HG03064 (cell line): ENCODE measurements around the gene TMEM121B.
A peak's percentile ranks its signal among the peaks of the same experiment; 100 is the strongest.

Source experiments
- ATAC-seq: cut with Tn5 transposase; IDR thresholded peaks from one replicate; pipeline ENCODE4 v1.9.1; 2021; ENCODE audit warnings: low read depth; ENCODE audit not compliant: unreplicated experiment

The TMEM121B gene

DNA sequence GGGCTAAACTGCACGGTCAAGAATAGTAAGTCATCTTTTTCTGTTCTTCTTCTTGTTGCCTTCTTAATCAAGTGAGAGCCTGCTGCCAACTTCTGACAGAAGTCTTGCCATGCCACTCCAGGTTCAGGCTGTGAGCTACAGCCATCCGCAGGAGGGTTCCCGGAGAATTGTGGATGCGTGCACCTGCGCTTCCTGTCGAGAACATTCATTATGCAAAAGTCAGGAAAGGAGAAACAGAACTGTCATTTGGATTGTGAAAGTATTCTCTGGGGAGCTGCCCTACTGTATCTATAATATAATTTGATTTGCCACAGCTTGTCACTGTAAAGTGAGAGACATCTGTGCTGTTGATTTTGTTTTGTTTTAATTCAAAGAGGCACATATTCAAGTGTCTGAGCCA lies 24.1 kb downstream of the TMEM121B start:
- ATAC-seq: no peak

DNA sequence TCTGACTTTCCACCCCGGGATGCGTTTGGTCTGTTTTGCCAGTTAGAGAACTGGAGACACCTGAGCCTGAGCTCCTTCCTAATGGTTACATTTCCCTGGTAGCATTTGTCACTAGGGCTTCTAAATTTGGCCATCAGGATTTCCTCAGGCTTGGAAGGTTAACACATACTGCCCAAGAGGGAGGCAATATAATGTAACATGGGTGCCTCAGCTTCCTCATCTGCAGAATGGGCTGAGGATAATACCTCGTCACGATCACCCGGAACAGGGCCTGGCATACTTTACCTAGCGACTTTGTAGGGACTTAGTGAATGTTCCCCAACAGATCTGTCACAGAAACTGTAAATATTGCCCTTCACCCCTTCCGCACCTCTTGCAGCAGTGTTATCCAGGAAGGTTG lies 25.1 kb downstream of the TMEM121B start:
- ATAC-seq: no peak

DNA sequence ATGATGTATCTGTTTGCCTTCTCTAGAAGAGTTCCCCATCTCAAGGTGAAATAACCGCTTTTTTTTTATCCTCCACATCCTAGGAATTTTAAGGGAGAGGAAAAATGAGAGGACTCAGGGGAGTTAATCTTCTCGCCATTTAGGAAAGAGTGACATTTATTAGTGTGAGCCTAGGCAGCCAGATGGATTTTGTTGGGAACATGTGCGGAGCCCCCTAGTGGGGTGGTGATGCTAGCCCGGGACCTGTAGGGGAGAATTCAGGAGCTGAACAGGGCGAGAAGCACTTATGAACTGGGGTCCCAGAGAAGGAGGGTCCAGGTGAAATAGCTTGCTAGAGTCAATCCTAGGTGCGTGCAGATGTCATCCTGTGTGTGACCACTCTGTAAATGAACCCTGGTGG lies 25.6 kb downstream of the TMEM121B start:
- ATAC-seq: no peak

DNA sequence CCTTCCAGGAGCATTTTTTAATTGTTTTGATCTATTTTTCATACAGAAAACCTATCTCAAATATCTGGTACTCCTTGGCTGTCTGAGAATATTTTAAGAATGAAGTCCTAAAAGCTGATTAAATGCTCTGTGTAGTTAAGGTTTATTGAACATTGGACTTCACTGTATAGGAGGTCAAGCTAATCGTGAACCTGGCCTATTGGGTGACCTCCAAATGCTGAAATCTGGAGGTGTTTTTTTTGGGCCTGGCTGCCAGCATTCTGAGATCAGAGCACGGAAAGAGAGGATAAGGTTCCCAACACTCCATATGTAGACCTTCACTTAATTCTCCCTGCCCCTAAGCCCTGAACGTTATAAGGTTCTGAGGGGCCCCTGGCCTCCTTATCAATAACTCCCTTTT lies 28.1 kb downstream of the TMEM121B start:
- no peak for ATAC-seq

DNA sequence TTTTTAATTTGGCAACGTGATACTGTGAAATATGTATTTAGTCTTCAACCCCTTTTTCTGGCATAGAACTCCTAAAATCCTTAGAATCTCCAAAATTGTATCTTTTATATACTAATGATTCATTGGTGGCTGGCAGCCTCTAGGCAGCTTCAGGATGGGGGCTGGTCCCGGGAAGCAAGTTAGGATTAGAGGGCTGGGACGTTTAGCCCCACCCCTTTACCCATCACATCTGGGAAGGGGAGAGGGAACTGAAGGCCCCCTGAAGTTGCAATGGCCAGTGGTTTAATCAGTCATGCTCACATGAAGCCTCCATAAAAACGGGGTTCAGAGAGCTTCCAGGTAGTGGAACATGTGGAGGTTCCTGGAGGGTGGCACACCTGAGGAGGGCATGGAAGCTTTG lies 29.3 kb downstream of the TMEM121B start:
- no peak for ATAC-seq

DNA sequence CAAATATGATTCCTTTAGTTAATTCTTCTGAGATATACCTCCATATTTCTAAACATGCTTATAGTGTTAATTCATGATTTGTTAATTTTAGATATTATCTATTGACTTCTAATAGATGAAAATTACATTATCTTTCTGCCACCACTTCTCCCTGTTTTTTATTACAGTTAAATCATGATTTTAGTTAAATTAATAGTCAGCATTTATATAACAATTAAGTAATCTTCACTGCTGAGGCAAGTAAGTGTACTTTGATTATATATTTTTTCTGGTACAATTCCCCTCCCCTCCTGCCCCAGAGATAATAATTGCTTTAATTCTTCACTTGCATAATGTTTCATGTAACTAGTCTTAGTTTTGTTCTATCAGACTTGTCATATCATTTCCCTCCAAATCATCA lies 30.6 kb downstream of the TMEM121B start:
- no peak for ATAC-seq

DNA sequence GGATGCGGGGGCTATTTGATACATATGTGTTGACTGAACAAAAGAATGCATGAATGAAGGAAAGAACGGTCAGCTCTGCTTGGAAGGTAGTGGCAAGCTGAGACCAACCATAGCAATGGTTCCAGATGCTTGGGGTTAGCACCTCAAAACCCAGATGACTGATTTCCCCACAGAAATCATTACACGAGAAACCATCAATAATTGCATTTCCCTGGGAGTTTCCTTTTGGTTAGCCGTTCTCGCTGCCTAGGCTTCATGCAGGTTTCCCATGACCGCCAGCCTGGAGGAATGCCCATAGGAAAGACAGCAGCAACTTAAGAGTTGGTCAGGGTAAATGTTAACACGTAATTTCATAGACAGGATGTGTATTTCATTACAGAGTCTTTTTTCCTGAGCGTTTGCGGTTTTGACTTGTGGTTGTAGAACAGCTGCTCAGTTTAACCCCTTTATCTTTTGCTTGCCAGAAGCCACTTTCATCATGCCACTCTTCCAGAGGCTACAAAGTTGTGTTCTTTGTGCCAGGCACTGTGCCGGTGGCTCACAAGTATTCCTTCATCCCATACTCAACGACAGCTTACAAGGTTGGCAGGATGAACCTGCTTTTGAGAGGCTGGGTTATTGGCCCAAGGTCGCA lies 33.5 kb downstream of the TMEM121B start:
- no peak for ATAC-seq

DNA sequence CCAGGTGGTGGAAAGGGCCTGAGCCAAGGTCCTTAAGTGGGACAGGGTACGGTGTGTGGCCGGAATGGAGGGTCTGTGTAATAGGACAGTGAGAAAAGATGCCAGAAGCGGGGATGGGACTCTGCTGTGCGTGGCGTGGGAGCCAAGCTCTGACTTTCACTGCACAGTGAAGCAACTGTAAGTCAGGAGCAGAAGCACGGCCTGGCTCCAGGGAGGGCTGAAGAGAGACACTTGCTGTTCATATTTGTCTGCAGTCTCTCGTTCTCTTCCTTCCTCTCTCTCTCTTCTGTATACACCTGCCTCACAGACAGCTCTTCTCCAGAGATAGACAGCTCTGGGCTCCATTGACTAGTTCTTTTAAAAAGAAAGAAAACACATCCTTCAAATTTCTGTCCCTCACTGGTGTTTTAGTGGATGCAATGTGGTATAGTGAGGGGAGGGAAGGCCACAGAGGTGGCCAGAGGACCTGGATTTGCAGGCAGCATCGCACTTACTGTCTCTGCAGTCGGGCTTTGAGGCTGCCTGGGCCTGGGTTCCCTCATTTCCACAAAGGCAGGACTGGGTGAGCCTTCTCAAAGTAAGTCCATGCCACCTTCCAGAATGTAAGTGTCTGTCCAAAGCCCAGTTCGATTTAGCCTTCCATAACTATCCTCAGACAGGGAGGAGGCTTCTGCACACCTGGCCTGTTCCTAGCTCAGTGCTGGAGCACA lies 34.2 kb downstream of the TMEM121B start:
- ATAC-seq: no peak

DNA sequence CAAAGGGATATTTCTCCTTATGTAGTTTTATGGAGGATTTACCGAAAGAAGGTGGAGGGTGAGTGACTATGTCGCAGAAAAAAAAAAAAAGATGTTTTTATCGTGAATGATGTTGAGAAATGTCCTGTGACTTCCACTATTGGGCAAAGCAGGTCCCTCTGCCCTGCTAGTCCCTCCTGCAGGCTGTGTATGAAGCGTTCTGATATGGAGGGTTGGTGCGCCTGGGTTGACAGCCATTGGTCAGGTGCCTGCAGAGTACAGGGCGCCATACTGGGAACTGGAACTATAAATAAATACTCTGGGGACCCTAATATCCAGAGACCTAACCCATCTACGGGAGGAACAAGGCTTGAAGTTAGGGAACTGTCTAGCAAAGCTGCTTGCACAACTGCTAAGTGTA lies 34.9 kb downstream of the TMEM121B start:
- ATAC-seq: no peak

DNA sequence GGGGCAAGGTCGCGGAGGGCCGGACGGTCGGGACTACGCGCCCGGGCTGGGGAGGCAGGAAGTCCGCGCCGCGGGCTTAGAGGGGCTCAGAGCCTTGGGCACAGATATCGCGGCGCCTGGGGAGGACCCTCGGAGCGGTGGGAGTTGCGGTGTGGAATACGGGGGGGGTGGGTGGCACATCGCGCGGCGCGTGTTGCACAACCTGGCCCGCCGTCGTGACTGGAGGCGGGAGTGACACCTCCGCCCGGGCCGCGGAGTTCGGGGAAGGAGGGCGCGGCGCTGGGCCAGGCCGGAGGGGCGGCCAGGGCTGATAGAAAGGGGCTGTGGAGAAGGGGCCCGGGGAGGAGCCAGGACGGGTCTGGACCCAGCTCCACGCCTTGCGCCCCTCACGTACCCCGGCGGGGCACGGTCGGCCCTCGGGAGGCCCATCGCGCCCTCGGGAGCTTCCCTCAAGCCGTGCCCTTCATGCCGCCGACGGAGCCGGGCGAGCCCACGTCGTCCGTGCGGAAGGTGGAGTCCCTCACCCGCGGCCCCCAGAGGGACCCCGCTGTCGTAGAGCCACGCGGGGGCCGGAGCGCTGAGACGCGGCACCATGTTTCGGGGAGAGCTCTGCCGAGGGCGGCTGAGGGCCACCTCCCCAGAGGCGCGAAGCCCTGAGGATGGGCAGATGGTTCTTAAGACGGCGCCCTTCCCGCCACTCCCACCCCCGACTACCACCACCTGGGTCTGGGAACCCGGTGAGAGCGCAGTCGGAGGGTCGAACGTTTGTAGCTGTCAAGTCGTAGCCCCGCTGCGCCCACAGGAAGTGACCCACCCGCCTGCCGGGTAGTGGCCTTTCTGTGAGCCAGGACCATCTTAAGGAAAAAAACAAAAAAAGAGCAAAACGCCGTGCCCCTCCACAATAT lies 35.6 kb downstream of the TMEM121B start:
- ATAC-seq: no peak

DNA sequence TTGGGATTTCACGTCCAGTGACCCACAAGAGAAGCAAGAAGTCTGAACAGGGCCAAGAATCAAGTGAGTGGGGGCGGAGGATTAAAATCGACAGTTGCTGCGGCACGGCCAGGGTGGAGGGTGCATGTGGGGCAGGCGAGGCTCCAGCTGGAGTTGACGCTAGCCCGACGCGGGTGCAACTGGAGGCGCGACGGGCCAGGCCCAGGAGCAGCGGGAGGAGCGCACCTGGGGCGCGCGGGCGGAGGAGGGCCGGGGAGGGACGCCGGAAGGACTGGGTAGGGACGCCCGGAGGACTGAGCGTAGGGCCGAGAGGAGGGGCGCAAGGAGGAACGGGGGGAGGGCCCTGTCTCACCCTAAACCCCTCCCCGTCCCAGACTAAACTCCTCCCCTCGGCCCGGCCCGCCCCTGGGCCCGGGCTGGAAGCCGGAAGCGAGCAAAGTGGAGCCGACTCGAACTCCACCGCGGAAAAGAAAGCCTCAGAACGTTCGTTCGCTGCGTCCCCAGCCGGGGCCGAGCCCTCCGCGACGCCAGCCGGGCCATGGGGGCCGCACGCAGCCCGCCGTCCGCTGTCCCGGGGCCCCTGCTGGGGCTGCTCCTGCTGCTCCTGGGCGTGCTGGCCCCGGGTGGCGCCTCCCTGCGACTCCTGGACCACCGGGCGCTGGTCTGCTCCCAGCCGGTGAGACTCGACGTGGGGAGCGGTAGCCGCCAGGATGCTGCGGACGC lies 36.4 kb downstream of the TMEM121B start, which contains the start of gene IL17RA:
Gene IL17RA (plus strand): TSS at position 447 of the 723 bp plus-strand sequence. CDS start 92 bp downstream, at position 539.
- peak; percentile 83 for ATAC-seq

DNA sequence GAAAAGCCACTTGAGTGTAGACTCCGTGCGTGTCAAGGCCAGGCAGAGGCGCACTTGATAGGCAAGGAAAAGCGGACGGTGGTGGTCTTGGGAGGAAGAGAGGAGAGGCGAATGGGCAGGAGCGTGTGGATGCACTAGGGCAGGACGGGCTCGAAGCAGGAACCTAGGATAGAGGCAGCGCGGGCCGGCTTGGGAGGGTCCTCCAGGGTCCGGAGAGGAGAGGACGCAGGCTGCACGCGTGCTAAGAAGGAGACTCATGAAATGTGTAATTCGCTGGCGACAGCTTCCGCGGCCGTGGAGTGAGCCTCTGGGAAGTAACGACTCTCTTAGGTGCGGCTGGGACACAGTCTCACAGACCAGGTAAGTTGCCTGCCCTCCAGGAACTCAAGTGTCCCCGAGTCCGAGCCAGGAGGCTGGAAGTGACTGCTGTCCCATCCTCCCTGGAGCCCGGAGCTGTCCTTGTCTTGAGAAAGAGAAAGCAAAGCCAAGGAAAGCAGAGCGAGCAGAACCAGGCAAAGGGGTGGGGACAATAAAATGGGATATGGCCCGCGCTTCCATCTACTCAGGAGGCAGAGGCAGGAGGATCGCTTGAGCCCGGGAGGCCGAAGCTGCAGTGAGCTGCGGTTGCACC lies 37.2 kb downstream of the TMEM121B start:
- ATAC-seq: no peak

DNA sequence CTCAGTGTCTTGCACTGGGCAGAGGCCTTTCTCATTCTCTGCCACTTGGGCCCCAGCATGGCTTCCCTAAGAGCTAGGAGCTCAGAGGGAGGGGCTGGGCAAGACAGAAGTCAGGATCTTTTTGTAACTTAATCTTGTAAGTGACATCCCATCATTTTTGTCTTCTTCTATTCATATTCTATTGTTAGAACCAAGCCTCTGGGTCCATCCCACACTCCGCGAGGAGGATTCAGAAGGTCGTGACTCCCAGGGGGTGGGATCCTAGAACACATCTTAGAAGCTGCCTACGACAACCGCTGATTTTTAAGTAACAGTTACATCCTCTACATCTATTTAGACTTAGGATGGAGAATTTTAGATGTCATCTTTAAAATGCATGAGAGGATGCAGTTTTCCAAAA lies 37.9 kb downstream of the TMEM121B start:
- no peak for ATAC-seq

DNA sequence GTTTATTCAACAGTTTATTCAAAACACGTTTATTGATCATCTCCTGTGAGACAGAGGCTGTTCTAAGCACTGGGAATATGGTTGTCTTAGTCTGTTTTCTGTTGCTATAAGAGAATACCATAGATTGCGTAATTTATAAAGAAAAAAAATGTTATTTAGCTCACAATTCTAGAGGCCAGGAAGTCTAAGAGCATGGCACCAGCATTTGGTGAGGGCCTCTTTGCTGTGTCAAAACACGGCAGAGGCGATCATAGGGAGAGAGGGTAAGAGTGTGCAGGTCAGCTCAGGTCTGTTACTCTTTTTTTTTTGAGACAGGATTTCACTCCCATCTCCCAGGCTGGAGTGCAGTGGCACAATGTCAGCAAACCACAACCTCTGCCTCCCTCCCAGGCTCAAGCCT lies 41.6 kb downstream of the TMEM121B start:
- no peak for ATAC-seq

DNA sequence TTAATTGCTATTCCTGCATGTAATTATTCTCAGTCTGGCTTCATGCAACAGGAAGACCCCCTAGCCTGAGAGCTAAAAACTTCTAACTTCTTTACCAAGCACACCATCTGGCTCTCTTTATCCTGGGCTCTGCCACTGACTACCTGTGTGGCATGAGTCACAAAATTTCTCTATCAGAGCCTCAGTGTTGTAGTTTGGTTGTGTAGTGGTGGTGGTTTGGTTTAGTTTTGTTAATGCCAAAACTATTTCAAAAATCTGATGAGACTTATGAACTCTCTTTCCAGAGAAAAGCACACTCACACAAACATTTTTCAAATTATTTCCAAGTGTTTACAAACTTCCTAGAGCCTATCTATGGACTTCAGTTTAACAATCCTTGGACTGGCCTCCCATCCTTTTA lies 43.9 kb downstream of the TMEM121B start:
- no peak for ATAC-seq

DNA sequence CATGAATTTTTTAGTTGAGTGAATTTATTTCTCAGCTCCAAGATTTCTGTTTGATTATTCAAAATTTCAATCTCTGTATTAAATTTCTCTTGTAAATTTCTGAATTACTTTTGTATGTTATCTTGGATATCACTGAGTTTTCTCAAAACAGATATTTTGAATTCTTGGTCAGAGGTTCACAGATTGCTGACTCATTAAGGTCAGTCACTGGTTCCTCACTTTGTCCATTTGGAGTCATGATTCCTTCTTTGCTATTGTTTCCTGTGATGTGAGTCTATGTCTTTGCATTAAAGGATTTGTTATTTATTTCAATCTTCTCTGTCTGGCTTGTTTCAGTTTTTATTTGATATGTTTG lies 46.5 kb downstream of the TMEM121B start:
- ATAC-seq: no peak

DNA sequence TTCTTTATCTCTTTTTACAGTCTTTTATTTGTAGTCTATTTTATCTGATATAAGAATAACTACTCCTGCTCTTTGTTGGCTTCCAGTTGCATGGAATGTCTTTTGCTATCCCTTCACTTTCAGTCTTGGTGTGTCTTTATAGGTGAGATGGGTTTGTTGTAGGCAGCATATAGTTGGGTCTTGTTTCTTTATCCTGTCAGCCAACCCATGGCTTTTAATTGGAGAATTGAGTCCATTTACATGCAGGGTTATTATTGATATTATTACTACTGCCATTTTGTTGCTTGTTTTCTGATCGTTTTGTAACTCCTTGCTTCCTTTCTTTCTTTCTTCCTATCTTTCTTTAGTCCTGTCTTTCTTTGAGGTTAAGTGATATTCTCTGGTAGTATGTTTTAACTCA lies 48.3 kb downstream of the TMEM121B start:
- no peak for ATAC-seq
